ENCODE data around the gene SLC7A10.

- TF ChIP-seq CTCF (IDR thresholded peaks at IDR 0.05; ENCODE audit: low read length) (no peak), EZH2 (IDR thresholded peaks at IDR 0.05; ENCODE audit: borderline replicate concordance, low read length) (no peak)
Observed at GRCh38 chr19:33267706-33268105, 42.1 kb upstream of the SLC7A10 start.

Data from OCI-LY1 (cell line).